Measurements from ENCODE around the gene CNTNAP2.

Gene CNTNAP2

DNA sequence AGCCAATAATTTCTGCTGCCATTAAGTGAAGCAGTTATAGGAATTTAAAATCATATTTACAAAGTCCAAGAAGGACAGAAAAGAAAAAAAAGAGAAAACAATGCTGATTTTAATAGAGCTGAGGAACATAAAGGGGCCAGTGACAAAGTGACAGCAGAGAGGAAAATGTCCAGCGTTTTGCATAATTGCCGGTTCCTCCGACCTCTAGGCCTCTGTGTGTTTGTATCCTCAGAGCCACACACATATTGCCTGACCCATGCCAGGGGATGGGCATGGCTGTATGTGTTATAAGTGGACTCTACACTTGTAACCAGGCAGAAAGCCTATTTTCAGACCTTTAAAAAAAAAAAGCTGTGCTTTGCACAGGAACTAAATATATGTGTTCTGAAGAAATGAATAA is 2107.1 kb downstream of the CNTNAP2 start:
- no peak overlapping the region for H3K4me3 ChIP-seq (replicated peaks; ENCODE audit: low read depth, low read length)
- no peak for DNase-seq (ENCODE audit: extremely low read depth, low read depth)
- no peak for TF ChIP-seq CTCF (IDR thresholded peaks at IDR 0.05; ENCODE audit: low read depth, low read length, missing control alignments)

DNA sequence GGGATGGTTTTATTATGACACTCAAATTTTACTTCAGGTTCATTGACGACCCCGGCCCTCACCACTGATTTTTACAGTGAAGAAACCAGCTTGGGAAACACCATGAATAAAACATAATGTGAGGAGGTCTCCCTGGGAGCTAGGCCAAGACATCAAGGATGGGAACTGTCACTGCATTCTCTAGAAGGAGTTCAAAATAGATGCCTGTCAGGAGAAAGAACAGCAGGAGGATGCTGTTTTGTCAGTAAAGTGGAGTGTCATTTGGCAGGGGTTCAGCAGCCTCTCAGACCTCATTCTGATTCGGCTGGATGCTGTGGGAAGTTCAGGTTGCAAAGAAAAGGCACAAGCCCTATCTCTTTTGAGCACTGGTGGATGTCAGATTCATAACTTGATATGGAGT is 2113.7 kb downstream of the CNTNAP2 start:
- TF ChIP-seq CTCF (IDR thresholded peaks at IDR 0.05; ENCODE audit: low read depth, low read length, missing control alignments): no peak
- no peak for DNase-seq (ENCODE audit: extremely low read depth, low read depth)

GRCh38 chr7:148230883-148231282 is 2114.3 kb downstream of the CNTNAP2 start:
- H3K4me3 ChIP-seq (replicated peaks; ENCODE audit: low read depth, low read length): no peak overlapping the region
- DNase-seq (ENCODE audit: extremely low read depth, low read depth): no peak
- TF ChIP-seq CTCF (IDR thresholded peaks at IDR 0.05; ENCODE audit: low read depth, low read length, missing control alignments): no peak

More for the DNA sequence above, 2113.7 kb downstream of the CNTNAP2 start:
- no peak overlapping the region for H3K4me3 ChIP-seq (replicated peaks; ENCODE audit: low read depth, low read length)

DNA sequence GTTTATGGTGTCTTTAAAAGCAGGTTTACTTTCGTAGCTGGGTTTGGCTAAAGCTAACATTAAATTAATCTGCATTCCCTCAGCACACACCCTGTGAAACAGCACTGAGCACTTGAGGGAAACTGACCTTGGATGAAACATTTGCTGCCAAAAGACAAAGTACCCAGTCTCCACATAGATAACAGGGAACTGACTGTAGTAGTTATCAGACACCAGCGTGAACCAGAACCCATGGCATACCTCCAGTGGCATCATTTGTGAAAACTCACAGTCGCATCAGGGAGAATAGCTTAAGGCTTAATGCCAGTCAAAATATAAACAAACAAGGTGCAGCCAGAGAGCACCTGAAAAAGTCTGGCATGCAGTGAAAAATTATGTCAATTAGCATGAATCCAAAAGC is 2116.2 kb downstream of the CNTNAP2 start:
- H3K4me3 ChIP-seq (replicated peaks; ENCODE audit: low read depth, low read length): no peak overlapping the region
- no peak for DNase-seq (ENCODE audit: extremely low read depth, low read depth)
- TF ChIP-seq CTCF (IDR thresholded peaks at IDR 0.05; ENCODE audit: low read depth, low read length, missing control alignments): no peak

DNA sequence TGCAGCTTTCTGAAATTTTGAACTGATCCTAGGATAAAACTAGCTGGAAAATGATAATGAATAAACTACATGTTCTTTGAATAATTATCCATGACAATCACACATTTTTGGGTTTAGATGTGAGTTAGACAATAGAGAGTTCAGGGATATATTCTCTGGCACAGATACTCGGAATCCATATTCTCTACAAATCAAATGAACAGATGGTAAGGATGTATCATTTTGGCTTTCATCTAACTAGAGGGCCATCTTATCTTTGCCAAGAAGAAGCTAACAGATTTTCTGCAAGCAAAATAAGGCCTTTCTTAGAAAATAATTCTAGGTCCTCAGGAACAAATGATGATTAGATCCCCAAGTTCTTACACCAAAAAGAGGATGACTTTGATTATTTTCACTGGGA is 2118.1 kb downstream of the CNTNAP2 start:
- H3K4me3 ChIP-seq (replicated peaks; ENCODE audit: low read depth, low read length): no peak overlapping the region
- DNase-seq (ENCODE audit: extremely low read depth, low read depth): no peak
- TF ChIP-seq CTCF (IDR thresholded peaks at IDR 0.05; ENCODE audit: low read depth, low read length, missing control alignments): no peak

GRCh38 chr7:148238761-148239325 is 2122.2 kb downstream of the CNTNAP2 start:
- no peak overlapping the region for H3K4me3 ChIP-seq (replicated peaks; ENCODE audit: low read depth, low read length)
- no peak for TF ChIP-seq CTCF (IDR thresholded peaks at IDR 0.05; ENCODE audit: low read depth, low read length, missing control alignments)
- no peak for DNase-seq (ENCODE audit: extremely low read depth, low read depth)

- no peak overlapping the region for H3K4me3 ChIP-seq (replicated peaks; ENCODE audit: low read depth, low read length)
- DNase-seq (ENCODE audit: extremely low read depth, low read depth): no peak
- no peak for TF ChIP-seq CTCF (IDR thresholded peaks at IDR 0.05; ENCODE audit: low read depth, low read length, missing control alignments)
These were observed 2125.2 kb downstream of the CNTNAP2 start for GRCh38 chr7:148241700-148242293.
